Ovary (tissue), 9 donors: Measurements from ENCODE around the gene FAM20A. TPM values are rescaled to one million over a fixed set of nuclear protein-coding genes. Genes with fewer than 3 reads are reported as not detected.

ENCODE experiments used
- DNase-seq, 5 donors: peaks; one replicate each; pipeline ENCODE4 v3.0.0-alpha.2; 2019 to 2020
- H3K27ac ChIP-seq, 2 donors: fragments of 200-600 bp; one replicate each; pipeline versions ENCODE4 v1.5.1 to v1.8.0; 2019 to 2022
- H3K27me3 ChIP-seq: fragments of 200-600 bp; one replicate; pipeline ENCODE4 v1.8.0; 2022
- H3K36me3 ChIP-seq: fragments of 200-600 bp; sonication (generic); one replicate; pipeline ENCODE4 v1.5.1; 2019
- H3K4me1 ChIP-seq: one replicate; pipeline ENCODE4 v1.8.1; 2013; ENCODE audit warnings: mild to moderate bottlenecking, moderate library complexity; ENCODE audit not compliant: insufficient read depth
- H3K4me3 ChIP-seq: fragments of 200-600 bp; sonication (generic); one replicate; pipeline ENCODE4 v1.5.1; 2017
- H3K9me3 ChIP-seq, 2 donors: fragments of 200-600 bp in 1 of 2; sonication (generic) in 1 of 2; one replicate each; pipeline versions ENCODE4 v1.5.1 to v1.8.1; 2013 to 2019; ENCODE audit warnings: mild to moderate bottlenecking in 1 of 2, moderate library complexity in 1 of 2
- CTCF ChIP-seq, 3 donors: fragments of 450-650 bp in 2 of 3; fragments of 200-600 bp in 1 of 3; IDR thresholded peaks; one replicate each; pipeline versions ENCODE4 v1.5.1 to v1.8.0; 2016 to 2022; ENCODE audit warnings: antibody characterized with exemption in 3 of 3, mild to moderate bottlenecking in 1 of 3
- EP300 ChIP-seq: sonication (generic); formaldehyde crosslinking; IDR thresholded peaks from one replicate; pipeline ENCODE4 v1.6.1; 2017; ENCODE audit warnings: antibody characterized with exemption
- POLR2A ChIP-seq: fragments of 450-650 bp; IDR thresholded peaks from one replicate; pipeline ENCODE4 v1.6.1; 2017; ENCODE audit warnings: antibody characterized with exemption, mild to moderate bottlenecking, moderate library complexity
- WGBS, 3 donors: extraction: QIAGEN DNeasy Blood & Tissue Kit in 1 of 3; methylation state at CpG; one replicate each; pipeline versions ENCODE4 v1.1.5 to v1.1.7; 2013 to 2017; 5-methylcytosine and 5-hydroxymethylcytosine counted together
- intact Hi-C, 4 donors: fragments of 100-400 bp; cut with DNase I; formaldehyde crosslinking; loops; one replicate each; pipeline versions ENCODE4 v1.11.0 to v1.15.1; 2022 to 2023
- polyA plus RNA-seq, 2 donors: library from polyadenylated mRNA; stranded (reverse); fragments of 200-250 nt in 1 of 2; fragments of 350-450 nt in 1 of 2; fragmentation: Illumina TruSeq in 1 of 2; extraction: RNeasy Lipid Tissue Mini Kit (QIAGEN cat#74804) in 1 of 2; gene quantifications; one replicate each; pipeline ENCODE4 v1.2.3, GENCODE V29; 2013 to 2014
- total RNA-seq, 7 donors: library from RNA; depleted of rRNA in 2 of 7; stranded (reverse); fragments of >200 nt in 2 of 7; fragmentation: NEBNext Ultra II Directional in 3 of 7; extraction: Animal tissue kit (Norgen Biotek cat#: 25700) in 3 of 7; gene quantifications; one replicate each; pipeline versions ENCODE4 v1.1.0 to v1.2.4, GENCODE V29; 2016 to 2023
- donor health status: DM: no; HTN: no; CAD: no; lungs with moderate emphysema.
- donor health status: DM: no; HTN: no; CAD: no.
- donor health status: Bipolar disorder and iron deficiency.
- donor health status: DM: yes; HTN: yes; CAD: no.
- donor health status: DM: no; HTN: no; CAD: no.
- donor health status: DM: yes; HTN: yes; CAD: no.

FAM20A gene
- total and polyA plus RNA-seq, 9 donors: 4.9 to 75.8 (median 19.7) TPM

DNA sequence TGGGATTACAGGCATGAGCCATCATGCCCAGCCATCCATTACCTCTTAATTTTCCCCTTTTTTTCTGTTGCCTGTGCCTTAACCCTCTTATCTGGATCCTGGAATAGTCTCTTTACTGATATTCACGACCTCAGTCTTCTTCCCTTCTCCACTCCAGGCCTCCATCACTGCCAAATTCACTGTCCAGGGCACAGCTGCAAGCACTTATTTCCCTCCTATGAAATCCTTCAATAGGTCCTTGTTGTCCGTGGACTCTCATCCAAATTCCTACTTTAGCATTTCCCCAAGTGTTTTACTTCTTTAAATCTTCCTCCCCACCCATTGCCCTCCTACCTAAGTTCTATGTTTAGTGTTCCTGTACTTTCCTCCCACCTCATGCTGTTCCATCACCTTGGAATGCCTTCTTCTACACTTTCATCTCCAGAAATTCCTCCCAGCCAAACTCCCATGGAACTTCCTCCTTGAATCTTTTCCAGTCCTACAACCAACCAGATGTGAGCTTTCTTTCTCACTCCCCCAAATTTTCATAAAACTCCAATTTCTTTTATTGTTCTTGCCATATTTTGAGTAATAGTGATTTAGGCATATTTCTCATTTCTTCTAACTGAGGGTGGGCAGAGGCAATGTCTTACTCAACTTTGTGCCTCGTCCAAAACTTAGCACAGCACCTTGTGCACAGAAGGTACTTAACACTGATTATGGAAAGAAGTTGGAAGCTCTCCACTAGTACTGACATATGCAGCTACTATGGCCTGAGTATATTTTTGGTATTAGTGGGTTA is 35.3 kb downstream of the FAM20A start:
- Histone ChIP-seq H3K4me3 (no peak overlapping the region), H3K27ac (no peak overlapping the region), H3K36me3 (no peaks in the 10 kb centered on the region), H3K27me3 (no peaks in the 10 kb centered on the region), H3K4me1 (peaks cover 4% of the 10 kb centered on the region), H3K9me3 (no peaks in the 10 kb centered on the region)
- no peak for DNase-seq
- WGBS, 3 donors: 41 to 77% (median 58%) methylated on average over 3 of the region's 3 CpGs
- TF ChIP-seq CTCF (IDR thresholded peaks at IDR 0.05) (no peak), EP300 (no peak), POLR2A (no peak)
- intact Hi-C loops: no loop called here

DNA sequence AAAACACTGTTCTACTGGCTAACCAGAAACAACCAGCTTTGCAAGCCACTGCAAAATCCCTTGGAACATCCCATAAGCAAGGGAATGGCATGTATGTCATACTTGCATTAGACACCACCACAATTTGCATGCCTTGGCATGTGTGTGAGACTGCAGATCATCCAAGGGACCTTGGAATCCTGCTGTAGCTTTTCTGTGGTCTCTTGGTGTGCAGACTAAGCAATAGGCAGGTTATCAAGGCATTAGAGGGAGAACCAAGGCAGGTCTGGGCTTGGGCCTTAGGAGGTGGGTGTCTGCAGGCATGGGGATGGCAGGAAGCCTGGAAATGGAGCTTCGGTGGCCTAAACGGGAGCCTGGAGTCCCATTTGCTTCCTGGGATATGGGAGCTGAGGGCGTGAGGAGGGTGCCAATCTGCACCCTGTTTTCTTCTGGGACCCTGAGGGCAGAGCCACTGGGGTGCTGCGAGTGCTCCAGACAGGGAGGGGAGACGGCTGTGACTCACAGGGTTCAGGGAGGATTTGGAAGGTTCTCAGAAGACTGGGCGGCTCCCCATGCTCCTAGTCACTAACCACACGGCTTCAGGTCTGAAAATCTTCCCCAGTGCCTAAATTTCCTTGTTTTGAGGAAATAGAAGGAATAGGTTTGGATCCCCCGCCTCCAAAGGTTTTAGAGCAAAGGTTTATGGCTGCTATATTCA is 36.6 kb downstream of the FAM20A start:
- H3K4me1 ChIP-seq: peaks cover 4% of the 10 kb centered on the region
- no peaks in the 10 kb centered on the region for H3K36me3 ChIP-seq
- no peak overlapping the region for H3K4me3 ChIP-seq
- H3K27me3 ChIP-seq: no peaks in the 10 kb centered on the region
- no peak overlapping the region for H3K27ac ChIP-seq
- WGBS, 3 donors: 81 to 88% (median 81%) methylated on average over 8 of the region's 8 CpGs
- intact Hi-C loops: no loop called here
- no peak for DNase-seq
- no peaks in the 10 kb centered on the region for H3K9me3 ChIP-seq
- TF ChIP-seq CTCF (IDR thresholded peaks at IDR 0.05) (no peak), EP300 (no peak), POLR2A (no peak)

GRCh38 chr17:68562736-68563135 is 38.4 kb downstream of the FAM20A start:
- Histone ChIP-seq H3K4me1 (peaks cover 4% of the 10 kb centered on the region), H3K9me3 (no peaks in the 10 kb centered on the region), H3K36me3 (no peaks in the 10 kb centered on the region), H3K4me3 (no peak overlapping the region), H3K27ac (no peak overlapping the region), H3K27me3 (no peaks in the 10 kb centered on the region)
- intact Hi-C loops: no loop called here
- TF ChIP-seq CTCF (IDR thresholded peaks at IDR 0.05): no peak
- TF ChIP-seq POLR2A: no peak
- TF ChIP-seq EP300: no peak
- DNase-seq: no peak
- 68 to 72% (median 72%) methylated on average over 4 of the region's 4 CpGs for WGBS, 3 donors

GRCh38 chr17:68560966-68561720 is 40.0 kb downstream of the FAM20A start:
- Histone ChIP-seq H3K9me3 (no peaks in the 10 kb centered on the region), H3K4me3 (no peak overlapping the region), H3K27ac (no peak overlapping the region), H3K27me3 (no peaks in the 10 kb centered on the region), H3K4me1 (peaks cover 4% of the 10 kb centered on the region), H3K36me3 (no peaks in the 10 kb centered on the region)
- 9 to 28% (median 16%) methylated on average over 3 of the region's 3 CpGs for WGBS, 3 donors
- intact Hi-C loops: no loop called here
- TF ChIP-seq CTCF (IDR thresholded peaks at IDR 0.05) (no peak), POLR2A (no peak), EP300 (no peak)
- no peak for DNase-seq
